HCT116 (cell line): Measurements from ENCODE around the gene SPEF1. TPM values are rescaled to one million over a fixed set of nuclear protein-coding genes. Genes with fewer than 3 reads are reported as not detected.

Experiments
- ATAC-seq: fragments of 200-7000 bp; cut with Tn5 transposase; 2 replicates; pipeline ENCODE4 v1.9.1; 2020; ENCODE audit warnings: mild to moderate bottlenecking, moderate library complexity
- BruUV-seq: library from RNA; stranded (reverse); fragments of 400-500 nt; replicated peaks from 2 replicates; lab custom pipeline; 2021; lab: Mats Ljungman, UMichigan
- CTCF ChIA-PET: fragments of 300-600 bp; sonication (Branson Sonifier 250); formaldehyde crosslinking; loops from one replicate; lab custom pipeline; 2021; ENCODE audit warnings: antibody characterized with exemption; lab: Charles Lee
- POLR2A ChIA-PET: fragments of 300-600, 350-600 bp; sonication (Branson Sonifier 250); formaldehyde crosslinking; loops from one replicate; lab custom pipeline; 2021; ENCODE audit warnings: antibody characterized with exemption; lab: Charles Lee
- RAD21 ChIA-PET, 2 experiments: fragments of 300-600 bp; sonication (Branson Sonifier 250); formaldehyde crosslinking; loops; one replicate each; lab custom pipeline; 2023; ENCODE audit warnings: low total read pairs in 2 of 2; ENCODE audit not compliant: uncharacterized antibody in 2 of 2, unreplicated experiment in 2 of 2, low non-redundant PET in 1 of 2; lab: Charles Lee
- DNase-seq: peaks from one replicate; pipeline ENCODE4 v3.0.0-alpha.2; 2010; ENCODE audit warnings: low read depth, low spot score
- H2AFZ ChIP-seq: fragments of 200-600 bp; shearing (Covaris generic), sonication (generic); 2 replicates; pipeline ENCODE4 v1.6.1; 2017; ENCODE audit warnings: low read depth, mixed run types, mixed read lengths, antibody characterized with exemption, low read length; ENCODE audit not compliant: poor library complexity, severe bottlenecking
- H3K27ac ChIP-seq: 2 replicates; pipeline ENCODE4 v1.5.1; 2012; ENCODE audit warnings: low read depth, low read length
- H3K27me3 ChIP-seq: fragments of 200-600 bp; sonication (generic); 2 replicates; pipeline ENCODE4 v1.6.1; 2016; ENCODE audit warnings: mixed run types, low read length, mixed read lengths; ENCODE audit not compliant: insufficient read depth
- H3K36me3 ChIP-seq, 2 experiments: fragments of 200-500 bp in 1 of 2; fragments of 200-600 bp in 1 of 2; sonication (Bioruptor generic) in 1 of 2; sonication (generic) in 1 of 2; 2 replicates each; pipeline versions ENCODE4 v1.5.1 to v1.6.1; 2014 to 2016; ENCODE audit warnings: low read length in 2 of 2, inconsistent platforms in 1 of 2, mixed read lengths in 1 of 2, mixed run types in 1 of 2; ENCODE audit not compliant: insufficient read depth in 2 of 2, control insufficient read depth in 1 of 2
- H3K4me1 ChIP-seq, 2 experiments: fragments of 200-600 bp in 1 of 2; sonication (generic) in 1 of 2; 2 replicates each; pipeline versions ENCODE4 v1.5.1 to v1.6.1; 2012 to 2017; ENCODE audit warnings: low read length in 2 of 2, inconsistent platforms in 1 of 2, mild to moderate bottlenecking in 1 of 2, mixed read lengths in 1 of 2, mixed run types in 1 of 2, moderate library complexity in 1 of 2; ENCODE audit not compliant: insufficient read depth in 2 of 2, control insufficient read depth in 1 of 2
- H3K4me2 ChIP-seq: fragments of 200-600 bp; sonication (generic); 2 replicates; pipeline ENCODE4 v1.6.1; 2017; ENCODE audit warnings: mixed run types, low read length, mixed read lengths
- H3K4me3 ChIP-seq, 2 experiments: fragments of 200-600 bp in 1 of 2; sonication (generic) in 1 of 2; replicated peaks in 1 of 2; 2 replicates each; pipeline ENCODE4 v1.5.1; 2011 to 2016; ENCODE audit warnings: low read length in 2 of 2, control low read depth in 1 of 2, low read depth in 1 of 2, mild to moderate bottlenecking in 1 of 2, mixed read lengths in 1 of 2, mixed run types in 1 of 2
- H3K79me2 ChIP-seq: fragments of 200-600 bp; sonication (generic); 2 replicates; pipeline ENCODE4 v1.6.1; 2017; ENCODE audit warnings: mild to moderate bottlenecking, mixed run types, low read length, moderate library complexity, mixed read lengths; ENCODE audit not compliant: insufficient read depth
- H3K9ac ChIP-seq: fragments of 200-600 bp; sonication (generic); 2 replicates; pipeline ENCODE4 v1.6.1; 2016; ENCODE audit warnings: low read length, mixed read lengths
- H3K9me2 ChIP-seq: fragments of 200-600 bp; sonication (generic), shearing (Covaris generic); 2 replicates; pipeline ENCODE4 v1.6.1; 2017; ENCODE audit warnings: mixed run types, mild to moderate bottlenecking, moderate library complexity; ENCODE audit not compliant: insufficient read depth
- H3K9me3 ChIP-seq, 2 experiments: fragments of 200-500 bp in 1 of 2; fragments of 200-600 bp in 1 of 2; sonication (Bioruptor generic) in 1 of 2; sonication (generic) in 1 of 2; 2 replicates each; pipeline ENCODE4 v1.6.1; 2014 to 2017; ENCODE audit warnings: low read length in 2 of 2, mixed read lengths in 2 of 2, inconsistent platforms in 1 of 2, low read depth in 1 of 2, mild to moderate bottlenecking in 1 of 2, mixed run types in 1 of 2, moderate library complexity in 1 of 2; ENCODE audit not compliant: control insufficient read depth in 1 of 2, insufficient read depth in 1 of 2
- H4K20me1 ChIP-seq: fragments of 200-600 bp; sonication (generic), shearing (Covaris generic); 2 replicates; pipeline ENCODE4 v1.6.1; 2017; ENCODE audit warnings: mixed run types, mild to moderate bottlenecking, moderate library complexity; ENCODE audit not compliant: insufficient read depth
- CBX3 ChIP-seq: IDR thresholded peaks from 2 replicates; pipeline ENCODE4 v1.6.1; 2012; ENCODE audit warnings: low read depth
- EGR1 ChIP-seq: IDR thresholded peaks from 2 replicates; pipeline ENCODE4 v1.6.1; 2012; ENCODE audit warnings: low read depth
- ELF1 ChIP-seq: IDR thresholded peaks from 2 replicates; pipeline ENCODE4 v1.6.1; 2012; ENCODE audit warnings: low read depth, borderline replicate concordance
- EZH2 ChIP-seq: fragments of 200-600 bp; sonication (generic); IDR thresholded peaks from 2 replicates; pipeline ENCODE4 v1.6.1; 2017; ENCODE audit warnings: antibody characterized with exemption, mixed run types
- FOSL1 ChIP-seq: IDR thresholded peaks from 2 replicates; pipeline ENCODE4 v1.6.1; 2012; ENCODE audit warnings: low read depth
- POLR2A ChIP-seq: IDR thresholded peaks from 2 replicates; pipeline ENCODE4 v1.7.0; 2011; ENCODE audit warnings: borderline replicate concordance; ENCODE audit not compliant: insufficient read depth, insufficient read length; ENCODE audit errors: extremely low read depth
- POLR2AphosphoS5 ChIP-seq: IDR thresholded peaks from 2 replicates; pipeline ENCODE4 v1.6.1; 2011; ENCODE audit warnings: mild to moderate bottlenecking, low read depth, low read length, moderate library complexity
- RAD21 ChIP-seq: IDR thresholded peaks from 2 replicates; pipeline ENCODE4 v1.6.1; 2012; ENCODE audit warnings: low read depth, mild to moderate bottlenecking
- SIN3A ChIP-seq: IDR thresholded peaks from 2 replicates; pipeline ENCODE4 v1.6.1; 2012; ENCODE audit warnings: low read depth
- SP1 ChIP-seq: IDR thresholded peaks from 2 replicates; pipeline ENCODE4 v1.6.1; 2012; ENCODE audit warnings: low read depth
- SRF ChIP-seq: IDR thresholded peaks from 2 replicates; pipeline ENCODE4 v1.6.1; 2012; ENCODE audit warnings: low read depth
- YY1 ChIP-seq: IDR thresholded peaks from 2 replicates; pipeline ENCODE4 v1.6.1; 2011; ENCODE audit warnings: low read length, low read depth, moderate library complexity, mild to moderate bottlenecking; ENCODE audit not compliant: insufficient replicate concordance; ENCODE audit errors: extremely low read depth
- ZFX ChIP-seq: fragments of 450-650 bp; IDR thresholded peaks from 2 replicates; pipeline ENCODE4 v1.6.1; 2017
- ZNF274 ChIP-seq: fragments of 200-500 bp; sonication (Bioruptor generic); IDR thresholded peaks from 2 replicates; pipeline ENCODE4 v1.6.1; 2014; ENCODE audit warnings: mild to moderate bottlenecking, low read depth, low read length, inconsistent platforms
- intact Hi-C: fragments of 100-400 bp; cut with micrococcal nuclease; formaldehyde crosslinking; loops from 2 replicates; pipeline ENCODE4 v1.10.0; 2022
- total RNA-seq: library from RNA; stranded (reverse); gene quantifications from one replicate; pipeline ENCODE4 v1.2.1, GENCODE V29; 2021; ENCODE audit not compliant: unreplicated experiment
- TF ChIP-seq, protein P1 (sequence below): IDR thresholded peaks from 2 replicates; pipeline ENCODE4 v1.6.1; 2011; ENCODE audit warnings: mild to moderate bottlenecking, low read length, moderate library complexity; ENCODE audit not compliant: insufficient replicate concordance; ENCODE audit errors: extremely low read depth
- TF ChIP-seq, protein P2 (sequence below): IDR thresholded peaks from 2 replicates; pipeline ENCODE4 v1.6.1; 2012; ENCODE audit warnings: low read depth

SPEF1 gene
- total RNA-seq, 1 experiment from 2014 or later = 0.93 TPM

DNA sequence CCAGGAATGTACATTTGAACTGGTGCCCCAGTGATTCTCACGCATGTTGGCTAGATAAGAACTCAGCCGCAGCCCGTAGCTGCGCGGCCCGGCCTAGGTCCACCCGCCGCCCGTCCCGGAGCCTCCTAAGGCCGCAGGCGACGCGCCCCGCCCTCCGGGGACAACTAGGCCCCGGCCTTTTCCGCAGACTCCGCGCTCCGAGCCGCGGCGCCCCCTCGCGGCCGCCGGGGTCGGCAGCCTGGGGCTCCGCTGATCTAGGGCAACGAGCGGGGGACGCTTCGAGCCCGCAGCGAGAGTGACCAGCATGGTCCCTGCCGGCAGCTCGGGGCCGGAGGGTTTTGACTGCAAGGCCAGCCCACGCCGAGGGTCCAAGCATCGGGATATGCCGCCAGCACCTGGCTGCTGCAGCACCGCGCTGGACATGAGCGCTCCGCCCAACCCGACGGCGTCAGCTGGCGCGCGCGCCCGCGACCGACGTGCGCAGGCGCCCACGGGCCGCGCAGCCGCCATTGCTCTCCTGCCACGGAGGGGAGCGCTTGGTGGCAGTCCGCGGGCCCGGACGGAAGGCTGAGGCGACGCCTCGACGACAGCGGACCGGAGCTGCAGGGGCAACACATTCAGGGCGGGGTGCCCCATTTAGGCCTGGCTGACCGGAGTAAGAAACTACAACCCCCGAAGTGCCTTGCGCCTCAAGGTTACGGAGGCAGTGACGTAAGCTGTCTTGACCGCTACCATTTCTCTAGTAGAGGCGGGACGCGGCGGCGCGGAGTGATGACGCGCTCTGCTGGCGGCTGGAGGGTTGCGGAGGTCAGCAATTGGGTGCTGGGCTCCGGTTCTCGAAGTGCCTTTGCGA is 39.0 kb upstream of the SPEF1 start, which contains the start of gene AP5S1 (continued):
- TF ChIP-seq SRF (no peak), ELF1 (no peak), POLR2AphosphoS5 (peak; percentile 79), ZNF274 (no peak), ZFX (peak; percentile 97), RAD21 (no peak)
- TF ChIP-seq, all 23 proteins: peak for 7

DNA sequence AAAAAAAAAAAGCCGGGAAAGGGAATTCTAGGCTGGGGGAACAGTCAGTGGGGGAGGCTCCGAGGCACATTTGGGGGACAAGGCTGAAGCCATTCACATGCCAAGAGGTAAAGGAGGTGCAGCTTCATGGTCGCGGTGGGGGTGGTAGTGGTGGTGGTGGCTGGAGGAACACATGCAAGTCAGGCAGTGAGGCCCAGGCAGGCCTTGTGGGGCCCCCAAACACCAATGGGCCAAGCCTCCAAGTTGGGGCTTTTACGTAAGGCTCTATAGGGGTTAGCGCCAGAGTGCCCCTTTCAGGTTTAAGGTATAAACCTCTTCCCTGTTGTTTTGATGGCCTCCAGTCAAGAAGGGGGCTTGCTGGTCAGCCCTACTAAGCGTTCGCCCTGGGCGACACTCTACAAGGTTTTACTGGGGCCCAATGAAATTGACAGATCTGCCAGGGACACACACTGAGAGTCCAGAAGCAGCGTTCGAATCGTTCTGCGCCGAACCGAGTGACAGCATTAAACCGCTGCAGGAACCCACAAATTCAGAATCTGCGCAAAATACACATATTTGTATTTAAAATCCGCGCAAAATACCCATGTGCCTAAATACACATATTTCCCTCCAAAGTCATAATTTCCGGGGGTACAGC is 38.3 kb upstream of the SPEF1 start:
- Histone ChIP-seq H3K4me3 (peak overlapping the region; percentile 70 to 82), H4K20me1 (no peaks in the 10 kb centered on the region), H3K27me3 (no peaks in the 10 kb centered on the region), H2AFZ (no peak overlapping the region), H3K36me3 (peaks cover 4 to 5% of the 10 kb centered on the region in 2 experiments; a peak in 1 of 4 replicates), H3K9ac (peak overlapping the region; percentile 81), H3K9me3 (no peaks in the 10 kb centered on the region), H3K4me2 (peak overlapping the region; percentile 84)
- intact Hi-C loops = no loop called here
- BruUV-seq = TSS peak; percentile 89
- RAD21 ChIA-PET = interaction anchor here (0.6 to 2.1 kb wide), 4 partner anchors 11 to 35 kb away, joined by 3 to 8 read pairs (median 6); partner anchors contain the start of gene CENPB (in 1 of the 2)
- TF ChIP-seq, protein P1, sequence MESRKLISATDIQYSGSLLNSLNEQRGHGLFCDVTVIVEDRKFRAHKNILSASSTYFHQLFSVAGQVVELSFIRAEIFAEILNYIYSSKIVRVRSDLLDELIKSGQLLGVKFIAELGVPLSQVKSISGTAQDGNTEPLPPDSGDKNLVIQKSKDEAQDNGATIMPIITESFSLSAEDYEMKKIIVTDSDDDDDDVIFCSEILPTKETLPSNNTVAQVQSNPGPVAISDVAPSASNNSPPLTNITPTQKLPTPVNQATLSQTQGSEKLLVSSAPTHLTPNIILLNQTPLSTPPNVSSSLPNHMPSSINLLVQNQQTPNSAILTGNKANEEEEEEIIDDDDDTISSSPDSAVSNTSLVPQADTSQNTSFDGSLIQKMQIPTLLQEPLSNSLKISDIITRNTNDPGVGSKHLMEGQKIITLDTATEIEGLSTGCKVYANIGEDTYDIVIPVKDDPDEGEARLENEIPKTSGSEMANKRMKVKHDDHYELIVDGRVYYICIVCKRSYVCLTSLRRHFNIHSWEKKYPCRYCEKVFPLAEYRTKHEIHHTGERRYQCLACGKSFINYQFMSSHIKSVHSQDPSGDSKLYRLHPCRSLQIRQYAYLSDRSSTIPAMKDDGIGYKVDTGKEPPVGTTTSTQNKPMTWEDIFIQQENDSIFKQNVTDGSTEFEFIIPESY = no peak
- TF ChIP-seq POLR2A (no peak), SP1 (no peak), EGR1 (no peak), SRF (no peak), YY1 (no peak), EZH2 (no peak), ZFX (no peak), CBX3 (no peak), FOSL1 (no peak), SIN3A (no peak)
- TF ChIP-seq, protein P2, sequence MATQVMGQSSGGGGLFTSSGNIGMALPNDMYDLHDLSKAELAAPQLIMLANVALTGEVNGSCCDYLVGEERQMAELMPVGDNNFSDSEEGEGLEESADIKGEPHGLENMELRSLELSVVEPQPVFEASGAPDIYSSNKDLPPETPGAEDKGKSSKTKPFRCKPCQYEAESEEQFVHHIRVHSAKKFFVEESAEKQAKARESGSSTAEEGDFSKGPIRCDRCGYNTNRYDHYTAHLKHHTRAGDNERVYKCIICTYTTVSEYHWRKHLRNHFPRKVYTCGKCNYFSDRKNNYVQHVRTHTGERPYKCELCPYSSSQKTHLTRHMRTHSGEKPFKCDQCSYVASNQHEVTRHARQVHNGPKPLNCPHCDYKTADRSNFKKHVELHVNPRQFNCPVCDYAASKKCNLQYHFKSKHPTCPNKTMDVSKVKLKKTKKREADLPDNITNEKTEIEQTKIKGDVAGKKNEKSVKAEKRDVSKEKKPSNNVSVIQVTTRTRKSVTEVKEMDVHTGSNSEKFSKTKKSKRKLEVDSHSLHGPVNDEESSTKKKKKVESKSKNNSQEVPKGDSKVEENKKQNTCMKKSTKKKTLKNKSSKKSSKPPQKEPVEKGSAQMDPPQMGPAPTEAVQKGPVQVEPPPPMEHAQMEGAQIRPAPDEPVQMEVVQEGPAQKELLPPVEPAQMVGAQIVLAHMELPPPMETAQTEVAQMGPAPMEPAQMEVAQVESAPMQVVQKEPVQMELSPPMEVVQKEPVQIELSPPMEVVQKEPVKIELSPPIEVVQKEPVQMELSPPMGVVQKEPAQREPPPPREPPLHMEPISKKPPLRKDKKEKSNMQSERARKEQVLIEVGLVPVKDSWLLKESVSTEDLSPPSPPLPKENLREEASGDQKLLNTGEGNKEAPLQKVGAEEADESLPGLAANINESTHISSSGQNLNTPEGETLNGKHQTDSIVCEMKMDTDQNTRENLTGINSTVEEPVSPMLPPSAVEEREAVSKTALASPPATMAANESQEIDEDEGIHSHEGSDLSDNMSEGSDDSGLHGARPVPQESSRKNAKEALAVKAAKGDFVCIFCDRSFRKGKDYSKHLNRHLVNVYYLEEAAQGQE = no peak
- TF ChIP-seq, all 23 proteins: peak for 0
- Histone ChIP-seq H3K9me2 (no peaks in the 10 kb centered on the region), H3K27ac (peak overlapping the region; percentile 87), H3K4me1 (peaks cover 29 to 51% of the 10 kb centered on the region in 2 experiments), H3K79me2 (peaks cover 5% of the 10 kb centered on the region)
- ATAC-seq (no peak), DNase-seq (no peak)
- CTCF ChIA-PET = interaction anchor here (0.6 to 3.5 kb wide), 8 partner anchors 8 to 70 kb away, joined by 3 to 17 read pairs (median 11); partner anchors contain the start of genes ADISSP, CENPB and SPEF1
- POLR2A ChIA-PET = interaction anchor here (1.6 to 3.8 kb wide), 3 partner anchors 24 to 33 kb away, joined by 4 to 16 read pairs (median 12); partner anchors contain the start of genes CDC25B and CENPB
